LNCAP (cell line): ENCODE data around the gene NECTIN2.

Experiments
- CTCF ChIP-seq: fragments of 450-650 bp; IDR thresholded peaks from 2 replicates; pipeline ENCODE4 v1.5.1; 2017; ENCODE audit warnings: mild to moderate bottlenecking

NECTIN2 gene

GRCh38 chr19:44879309-44880065 lies 33.4 kb downstream of the NECTIN2 start:
- TF ChIP-seq CTCF, result no peak

GRCh38 chr19:44882063-44882462 lies 36.0 kb downstream of the NECTIN2 start:
- TF ChIP-seq CTCF, result no peak

- no peak for TF ChIP-seq CTCF
Observed at GRCh38 chr19:44883922-44884321, 37.8 kb downstream of the NECTIN2 start.

GRCh38 chr19:44884566-44884965 lies 38.5 kb downstream of the NECTIN2 start:
- no peak for TF ChIP-seq CTCF

GRCh38 chr19:44886141-44886540 lies 40.0 kb downstream of the NECTIN2 start:
- TF ChIP-seq CTCF, result no peak

GRCh38 chr19:44887648-44888047 lies 41.6 kb downstream of the NECTIN2 start:
- no peak for TF ChIP-seq CTCF

GRCh38 chr19:44889830-44890365 lies 43.8 kb downstream of the NECTIN2 start:
- no peak for TF ChIP-seq CTCF
